Naive B cell (primary cell): ENCODE measurements around the gene ING3. TPM values are rescaled to one million over a fixed set of nuclear protein-coding genes. Genes with fewer than 3 reads are reported as not detected.
A peak's percentile ranks its signal among the peaks of the same experiment; 100 is the strongest.
"Not testable (repeated sequence)": the region's sequence is repeated elsewhere in the genome, so short reads cannot be mapped to it uniquely, and the experiment has no call there.

ENCODE experiments used
- ATAC-seq, 2 donors: fragments of 150-1000 bp; cut with Tn5 transposase; 2 replicates each; pipeline ENCODE4 v1.10.0; 2021; ENCODE audit warnings: low read depth in 2 of 2, mild to moderate bottlenecking in 2 of 2, moderate library complexity in 2 of 2
- DNase-seq: peaks from one replicate; pipeline ENCODE4 v3.0.0; 2022
- H3K27ac Mint-ChIP-seq, 6 donors: one replicate each; pipeline ENCODE4 v1.8.0; 2020 to 2022; ENCODE audit warnings: mild to moderate bottlenecking in 6 of 6, mixed read lengths in 6 of 6, moderate library complexity in 5 of 6, inconsistent platforms in 2 of 6
- H3K27me3 Mint-ChIP-seq, 3 donors: one replicate each; pipeline ENCODE4 v1.8.0; 2021 to 2022; ENCODE audit warnings: mixed read lengths in 3 of 3, mild to moderate bottlenecking in 1 of 3
- H3K36me3 Mint-ChIP-seq, 2 donors: one replicate each; pipeline ENCODE4 v1.8.0; 2020 to 2022; ENCODE audit warnings: mixed read lengths in 2 of 2, inconsistent platforms in 1 of 2, mild to moderate bottlenecking in 1 of 2
- H3K4me1 Mint-ChIP-seq, 3 donors: one replicate each; pipeline ENCODE4 v1.8.0; 2020 to 2022; ENCODE audit warnings: mixed read lengths in 3 of 3, inconsistent platforms in 1 of 3, mild to moderate bottlenecking in 1 of 3, moderate library complexity in 1 of 3
- H3K4me3 Mint-ChIP-seq, 8 donors: one replicate each; pipeline ENCODE4 v1.8.0; 2020 to 2022; ENCODE audit warnings: mild to moderate bottlenecking in 8 of 8, mixed read lengths in 8 of 8, moderate library complexity in 8 of 8, inconsistent platforms in 2 of 8
- H3K9me3 Mint-ChIP-seq, 7 donors: one replicate each; pipeline ENCODE4 v1.8.0; 2020 to 2022; ENCODE audit warnings: mixed read lengths in 7 of 7, mild to moderate bottlenecking in 5 of 7, inconsistent platforms in 2 of 7, moderate library complexity in 1 of 7
- polyA plus RNA-seq, 6 donors: library from polyadenylated mRNA; unstranded; fragments of 300-500 nt; fragmentation: Illumina TruSeq; gene quantifications; one replicate each; pipeline ENCODE4 v1.2.3, GENCODE V29; 2021; ENCODE audit warnings: low read depth in 6 of 6

The ING3 gene
- polyA plus RNA-seq, 6 donors from 2014 or later: 48.3 to 61.3 (median 53.6) TPM

- Mint-ChIP-seq H3K27ac (peak overlapping the region in 1 of 6 donors; percentile 51), H3K27me3 (peaks cover 13 to 29% (median 19%) of the 10 kb centered on the region in 3 donors), H3K4me3 (no peak overlapping the region), H3K9me3 (peaks cover 0 to 8% (median 0%) of the 10 kb centered on the region in 7 donors), H3K4me1 (no peaks in the 10 kb centered on the region), H3K36me3 (no peaks in the 10 kb centered on the region)
- DNase-seq (no peak), ATAC-seq (no peak)
These were observed 53.6 kb downstream of the ING3 start for GRCh38 chr7:121003986-121004685.

GRCh38 chr7:121005058-121005457 is 54.5 kb downstream of the ING3 start:
- H3K27me3 Mint-ChIP-seq: peaks cover 13 to 29% (median 19%) of the 10 kb centered on the region in 3 donors
- H3K4me3 Mint-ChIP-seq, DNase-seq, H3K9me3 Mint-ChIP-seq, H3K4me1 Mint-ChIP-seq, H3K36me3 Mint-ChIP-seq, H3K27ac Mint-ChIP-seq, ATAC-seq: not testable (repeated sequence)

- no peak for DNase-seq
- ATAC-seq: no peak
- H3K27ac Mint-ChIP-seq: peak overlapping the region in 1 of 6 donors; percentile 9
- peaks cover 13 to 29% (median 19%) of the 10 kb centered on the region in 3 donors for H3K27me3 Mint-ChIP-seq
- H3K4me1 Mint-ChIP-seq: no peaks in the 10 kb centered on the region
- no peaks in the 10 kb centered on the region for H3K36me3 Mint-ChIP-seq
- no peak overlapping the region for H3K4me3 Mint-ChIP-seq
- H3K9me3 Mint-ChIP-seq: peaks cover 0 to 8% (median 0%) of the 10 kb centered on the region in 7 donors
These were observed 55.5 kb downstream of the ING3 start for GRCh38 chr7:121005996-121006584.

- no peaks in the 10 kb centered on the region for H3K4me1 Mint-ChIP-seq
- peak overlapping the region in 1 of 6 donors; percentile 47 for H3K27ac Mint-ChIP-seq
- no peak overlapping the region for H3K4me3 Mint-ChIP-seq
- H3K36me3 Mint-ChIP-seq: no peaks in the 10 kb centered on the region
- H3K9me3 Mint-ChIP-seq: peaks cover 0 to 8% (median 0%) of the 10 kb centered on the region in 7 donors
- peaks cover 13 to 29% (median 19%) of the 10 kb centered on the region in 3 donors for H3K27me3 Mint-ChIP-seq
- DNase-seq: no peak
- ATAC-seq: no peak
These were observed 56.2 kb downstream of the ING3 start for GRCh38 chr7:121006711-121007315.

DNA sequence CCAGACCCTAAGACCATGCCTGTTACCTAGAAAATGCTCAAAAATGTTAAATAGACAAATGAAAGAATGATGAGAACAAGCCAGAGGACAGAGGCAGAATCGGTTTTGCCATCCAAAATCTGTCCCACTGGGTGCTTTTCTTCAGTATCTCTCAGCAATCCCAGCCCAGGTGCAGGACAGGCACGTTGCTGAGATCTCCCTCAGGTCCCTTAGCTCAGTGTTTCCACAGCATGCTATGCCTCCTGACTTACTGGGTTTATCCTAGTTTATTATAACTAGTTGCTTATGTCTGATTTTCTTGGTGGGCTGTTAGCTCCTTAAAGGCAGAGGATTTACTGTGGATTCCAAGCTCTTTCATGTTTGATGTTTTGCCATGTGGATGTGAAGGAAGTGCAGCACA is 58.2 kb downstream of the ING3 start:
- Mint-ChIP-seq H3K9me3 (peaks cover 0 to 8% (median 0%) of the 10 kb centered on the region in 7 donors), H3K4me1 (no peaks in the 10 kb centered on the region), H3K36me3 (no peaks in the 10 kb centered on the region), H3K27ac (no peak overlapping the region), H3K27me3 (peaks cover 9 to 21% (median 13%) of the 10 kb centered on the region in 3 donors), H3K4me3 (no peak overlapping the region)
- DNase-seq (no peak), ATAC-seq (no peak)

GRCh38 chr7:121011401-121011800 is 60.8 kb downstream of the ING3 start:
- DNase-seq (no peak), ATAC-seq (no peak)
- Mint-ChIP-seq H3K9me3 (no peaks in the 10 kb centered on the region), H3K27ac (no peak overlapping the region), H3K27me3 (peaks cover 1 to 14% (median 12%) of the 10 kb centered on the region in 3 donors), H3K36me3 (no peaks in the 10 kb centered on the region), H3K4me3 (no peak overlapping the region), H3K4me1 (no peaks in the 10 kb centered on the region)

GRCh38 chr7:121012170-121012874 is 61.7 kb downstream of the ING3 start:
- Mint-ChIP-seq H3K9me3 (no peaks in the 10 kb centered on the region), H3K27ac (no peak overlapping the region), H3K4me3 (no peak overlapping the region), H3K27me3 (peaks cover 0 to 12% (median 9%) of the 10 kb centered on the region in 3 donors), H3K36me3 (no peaks in the 10 kb centered on the region), H3K4me1 (no peaks in the 10 kb centered on the region)
- ATAC-seq: no peak
- no peak for DNase-seq

DNA sequence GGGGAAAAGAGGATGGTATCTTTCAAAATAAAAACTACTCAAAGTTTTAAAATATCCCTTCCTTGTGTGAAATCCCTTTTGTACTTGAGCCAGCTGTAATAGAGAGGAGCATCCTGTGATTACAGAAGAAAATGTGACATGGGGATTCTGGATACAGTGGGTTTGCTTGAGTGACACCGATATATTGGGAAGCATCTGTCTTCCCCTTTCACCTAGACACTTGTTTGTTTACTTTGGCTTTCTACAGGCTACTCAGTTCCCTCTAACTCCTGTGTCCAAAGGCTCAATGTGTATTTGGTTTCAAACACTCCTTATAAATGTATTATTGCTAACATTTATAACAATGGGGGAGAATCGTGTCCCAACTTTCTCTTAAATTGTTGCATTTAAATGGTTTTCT is 62.3 kb downstream of the ING3 start:
- no peak for DNase-seq
- no peaks in the 10 kb centered on the region for H3K36me3 Mint-ChIP-seq
- H3K9me3 Mint-ChIP-seq: no peaks in the 10 kb centered on the region
- peak overlapping the region in 1 of 6 donors; percentile 38 for H3K27ac Mint-ChIP-seq
- ATAC-seq: no peak
- no peaks in the 10 kb centered on the region for H3K4me1 Mint-ChIP-seq
- peaks cover 0 to 7% (median 3%) of the 10 kb centered on the region in 3 donors for H3K27me3 Mint-ChIP-seq
- no peak overlapping the region for H3K4me3 Mint-ChIP-seq

DNA sequence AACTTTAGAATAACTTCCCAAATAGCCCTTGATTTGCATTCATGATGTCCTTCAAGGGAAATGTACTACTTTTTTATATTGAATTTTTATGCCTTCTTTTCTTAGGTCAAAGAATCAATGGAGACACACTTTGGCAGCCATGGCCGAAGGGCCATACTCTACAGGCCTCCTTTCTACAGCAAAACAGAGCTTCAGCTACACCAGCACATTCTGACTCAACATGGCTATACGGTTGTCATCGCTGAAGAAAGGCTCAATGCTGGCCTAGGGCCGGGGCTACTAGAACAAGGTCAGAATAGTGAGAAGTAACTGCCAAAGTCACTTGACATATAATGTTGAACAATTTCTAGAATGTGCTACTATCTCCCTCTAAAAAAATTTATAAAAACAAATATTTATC is 65.0 kb downstream of the ING3 start:
- ATAC-seq (no peak), DNase-seq (no peak)
- Mint-ChIP-seq H3K9me3 (no peaks in the 10 kb centered on the region), H3K36me3 (no peaks in the 10 kb centered on the region), H3K27me3 (peaks cover 0 to 4% (median 0%) of the 10 kb centered on the region in 3 donors), H3K27ac (no peak overlapping the region), H3K4me3 (no peak overlapping the region), H3K4me1 (no peaks in the 10 kb centered on the region)

GRCh38 chr7:121016966-121017365 is 66.4 kb downstream of the ING3 start:
- H3K36me3 Mint-ChIP-seq: no peaks in the 10 kb centered on the region
- peaks cover 0 to 4% (median 0%) of the 10 kb centered on the region in 3 donors for H3K27me3 Mint-ChIP-seq
- H3K9me3 Mint-ChIP-seq: no peaks in the 10 kb centered on the region
- H3K4me3 Mint-ChIP-seq: no peak overlapping the region
- ATAC-seq (no peak), DNase-seq (no peak)
- peak overlapping the region in 1 of 6 donors; percentile 47 for H3K27ac Mint-ChIP-seq
- H3K4me1 Mint-ChIP-seq: no peaks in the 10 kb centered on the region

DNA sequence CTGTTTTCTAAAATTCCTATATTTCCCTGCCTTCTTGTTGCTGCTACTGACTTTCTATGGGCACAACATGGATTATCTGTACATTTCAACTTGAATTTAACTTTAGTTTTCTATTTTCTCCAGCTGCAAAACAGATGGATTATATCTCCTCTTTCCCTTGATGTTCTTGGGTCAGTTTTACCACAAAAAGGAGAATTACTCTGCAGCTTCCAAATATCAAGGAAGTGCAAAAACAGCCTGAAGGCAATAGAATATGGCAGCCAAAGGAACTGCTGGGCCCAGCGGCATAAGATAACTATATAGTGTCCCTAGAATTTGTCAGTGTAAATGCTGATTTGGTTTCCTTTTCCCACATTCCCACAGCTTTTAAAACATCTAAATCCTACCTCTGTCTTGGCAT is 67.0 kb downstream of the ING3 start:
- Mint-ChIP-seq H3K4me3 (no peak overlapping the region), H3K27me3 (peaks cover 0 to 4% (median 0%) of the 10 kb centered on the region in 3 donors), H3K27ac (no peak overlapping the region), H3K36me3 (no peaks in the 10 kb centered on the region), H3K9me3 (no peaks in the 10 kb centered on the region), H3K4me1 (no peaks in the 10 kb centered on the region)
- ATAC-seq (no peak), DNase-seq (no peak)

GRCh38 chr7:121019018-121019417 is 68.4 kb downstream of the ING3 start:
- Mint-ChIP-seq H3K27me3 (peaks cover 0 to under 1% (median 0%) of the 10 kb centered on the region in 3 donors), H3K27ac (no peak overlapping the region), H3K36me3 (no peaks in the 10 kb centered on the region), H3K9me3 (no peaks in the 10 kb centered on the region), H3K4me3 (no peak overlapping the region), H3K4me1 (no peaks in the 10 kb centered on the region)
- no peak for ATAC-seq
- no peak for DNase-seq

- H3K27me3 Mint-ChIP-seq: no peaks in the 10 kb centered on the region
- ATAC-seq: no peak
- no peak for DNase-seq
- no peak overlapping the region for H3K27ac Mint-ChIP-seq
- no peaks in the 10 kb centered on the region for H3K9me3 Mint-ChIP-seq
- no peaks in the 10 kb centered on the region for H3K36me3 Mint-ChIP-seq
- no peaks in the 10 kb centered on the region for H3K4me1 Mint-ChIP-seq
- no peak overlapping the region for H3K4me3 Mint-ChIP-seq
These were observed 69.8 kb downstream of the ING3 start for GRCh38 chr7:121020249-121020988.
